HepG2 (cell line): ENCODE data around the gene HCFC1. TPM values are rescaled to one million over a fixed set of nuclear protein-coding genes. Genes with fewer than 3 reads are reported as not detected.

Source experiments
- ARID5B ChIP-seq: IDR thresholded peaks from 2 replicates; pipeline ENCODE4 v1.4.0; 2020; ENCODE audit warnings: mild to moderate bottlenecking, missing genetic modification reagents
- ELF3 ChIP-seq: IDR thresholded peaks from 2 replicates; pipeline ENCODE4 v1.6.1; 2016; ENCODE audit warnings: missing genetic modification reagents, missing compliant biosample characterization
- FOXC1 ChIP-seq: sonication (generic); formaldehyde crosslinking; IDR thresholded peaks from 2 replicates; pipeline ENCODE4 v1.8.0; 2022; ENCODE audit warnings: mild to moderate bottlenecking, missing genetic modification reagents, borderline replicate concordance
- FOXJ3 ChIP-seq: sonication (generic); formaldehyde crosslinking; IDR thresholded peaks from 2 replicates; pipeline ENCODE4 v1.4.0; 2020; ENCODE audit warnings: missing genetic modification reagents, mild to moderate bottlenecking, borderline replicate concordance
- FOXK2 ChIP-seq: fragments of 450-650 bp; IDR thresholded peaks from 2 replicates; pipeline ENCODE4 v1.6.1; 2016
- GPN1 ChIP-seq: sonication (generic); formaldehyde crosslinking; IDR thresholded peaks from 2 replicates; pipeline ENCODE4 v1.5.1; 2020; ENCODE audit warnings: missing genetic modification reagents, borderline replicate concordance
- HNRNPL ChIP-seq: fragments of 200-400 bp; formaldehyde crosslinking; IDR thresholded peaks from 2 replicates; pipeline ENCODE4 v1.6.1; 2017; ENCODE audit warnings: mild to moderate bottlenecking, low read depth, low read length
- JUNB ChIP-seq: sonication (generic); formaldehyde crosslinking; IDR thresholded peaks from 2 replicates; pipeline ENCODE4 v1.8.0; 2022; ENCODE audit warnings: missing genetic modification reagents, mild to moderate bottlenecking, borderline replicate concordance
- KLF12 ChIP-seq: sonication (generic); formaldehyde crosslinking; IDR thresholded peaks from 2 replicates; pipeline ENCODE4 v1.4.0; 2020; ENCODE audit warnings: missing genetic modification reagents, borderline replicate concordance
- MXI1 ChIP-seq: IDR thresholded peaks from 3 replicates; pipeline ENCODE4 v1.6.1; 2012; ENCODE audit warnings: low read depth, low read length, inconsistent platforms, borderline replicate concordance
- ONECUT2 ChIP-seq: sonication (generic); formaldehyde crosslinking; IDR thresholded peaks from 2 replicates; pipeline ENCODE4 v1.4.0; 2020; ENCODE audit warnings: missing genetic modification reagents
- RFX1 ChIP-seq: fragments of 450-650 bp; IDR thresholded peaks from 2 replicates; pipeline ENCODE4 v1.6.1; 2017
- RFXAP ChIP-seq: sonication (generic); formaldehyde crosslinking; IDR thresholded peaks from 2 replicates; pipeline ENCODE4 v1.4.0; 2020; ENCODE audit warnings: missing genetic modification reagents, borderline replicate concordance
- SNAI1 ChIP-seq: sonication (generic); formaldehyde crosslinking; IDR thresholded peaks from 2 replicates; pipeline ENCODE4 v1.5.0; 2020; ENCODE audit warnings: mild to moderate bottlenecking, missing genetic modification reagents, borderline replicate concordance
- TCF12 ChIP-seq, 2 experiments: fragments of 450-650 bp in 1 of 2; sonication (generic) in 1 of 2; formaldehyde crosslinking in 1 of 2; IDR thresholded peaks; 2 replicates each; pipeline versions ENCODE4 v1.6.1 to v1.8.0; 2017 to 2022; ENCODE audit warnings: antibody characterized with exemption in 1 of 2, mild to moderate bottlenecking in 1 of 2, missing genetic modification reagents in 1 of 2, moderate library complexity in 1 of 2
- TEAD2 ChIP-seq: sonication (generic); formaldehyde crosslinking; IDR thresholded peaks from 2 replicates; pipeline ENCODE4 v1.9.0; 2021; ENCODE audit warnings: missing genetic modification reagents
- ZBTB8A ChIP-seq: sonication (generic); formaldehyde crosslinking; IDR thresholded peaks from 2 replicates; pipeline ENCODE4 v1.4.0; 2020; ENCODE audit warnings: mild to moderate bottlenecking, low read depth, missing genetic modification reagents, borderline replicate concordance
- ZFP82 ChIP-seq: sonication (generic); formaldehyde crosslinking; IDR thresholded peaks from 2 replicates; pipeline ENCODE4 v1.5.1; 2020; ENCODE audit warnings: mild to moderate bottlenecking, missing genetic modification reagents, borderline replicate concordance
- ZFY ChIP-seq: sonication (generic); formaldehyde crosslinking; IDR thresholded peaks from 2 replicates; pipeline ENCODE4 v1.4.0; 2020; ENCODE audit warnings: missing genetic modification reagents
- ZNF430 ChIP-seq: sonication (generic); formaldehyde crosslinking; IDR thresholded peaks from 2 replicates; pipeline ENCODE4 v1.9.0; 2021; ENCODE audit warnings: mild to moderate bottlenecking, missing genetic modification reagents
- ZNF605 ChIP-seq: sonication (generic); formaldehyde crosslinking; IDR thresholded peaks from 2 replicates; pipeline ENCODE4 v1.8.0; 2022; ENCODE audit warnings: mild to moderate bottlenecking, missing genetic modification reagents
- ZNF678 ChIP-seq: sonication (generic); formaldehyde crosslinking; IDR thresholded peaks from 2 replicates; pipeline ENCODE4 v1.4.0; 2020; ENCODE audit warnings: mild to moderate bottlenecking, missing genetic modification reagents
- polyA plus RNA-seq, 8 experiments: library from polyadenylated mRNA; depleted of rRNA in 3 of 8; stranded (reverse) in 7 of 8; unstranded in 1 of 8; fragments of >200 nt; fragmentation: Illumina TruSeq in 4 of 8; extraction: Trizol in 4 of 8; gene quantifications; 2 replicates each; pipeline versions ENCODE4 v1.2.1 to v1.2.3, GENCODE V29; 2011 to 2016; ENCODE audit warnings: low read depth in 4 of 8, missing spikeins in 1 of 8, mixed read lengths in 1 of 8; ENCODE audit not compliant: insufficient read depth in 1 of 8
- total RNA-seq, 5 experiments: library from RNA; depleted of rRNA; stranded (reverse); fragments of >200 nt; fragmentation: Illumina TruSeq; extraction: Trizol; gene quantifications; 2 replicates each; pipeline ENCODE4 v1.2.3, GENCODE V29; 2016; ENCODE audit warnings: low read depth in 1 of 5
- TF ChIP-seq, protein P1 (sequence below): sonication (generic); formaldehyde crosslinking; IDR thresholded peaks from 2 replicates; pipeline ENCODE4 v1.4.0; 2020; ENCODE audit warnings: missing genetic modification reagents
- TF ChIP-seq, protein P2 (sequence below): sonication (generic); formaldehyde crosslinking; IDR thresholded peaks from 2 replicates; pipeline ENCODE4 v1.8.0; 2022; ENCODE audit warnings: mild to moderate bottlenecking, missing genetic modification reagents; ENCODE audit not compliant: insufficient replicate concordance

Gene HCFC1
- total and polyA plus RNA-seq, 2 of the 13 experiments (the other 11 are each of a cell fraction or from before 2014, with no cell fraction given), result 5.8 to 17.8 TPM

- TF ChIP-seq, protein P1, sequence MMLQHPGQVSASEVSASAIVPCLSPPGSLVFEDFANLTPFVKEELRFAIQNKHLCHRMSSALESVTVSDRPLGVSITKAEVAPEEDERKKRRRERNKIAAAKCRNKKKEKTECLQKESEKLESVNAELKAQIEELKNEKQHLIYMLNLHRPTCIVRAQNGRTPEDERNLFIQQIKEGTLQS (CRISPR knock-in tag), result no peak
- TF ChIP-seq RFXAP (CRISPR knock-in tag), result no peak
- TF ChIP-seq ZNF430 (CRISPR knock-in tag), result no peak
- no peak for TF ChIP-seq FOXC1 (CRISPR knock-in tag)
- no peak for TF ChIP-seq TCF12 (IDR thresholded peaks at IDR 0.05)
- TF ChIP-seq TCF12 (CRISPR knock-in tag; IDR thresholded peaks at IDR 0.05), result no peak
- no peak for TF ChIP-seq ZBTB8A
- TF ChIP-seq TEAD2 (CRISPR knock-in tag), result no peak
- no peak for TF ChIP-seq ONECUT2 (CRISPR knock-in tag)
- no peak for TF ChIP-seq ZNF605 (CRISPR knock-in tag)
- no peak for TF ChIP-seq KLF12
- TF ChIP-seq SNAI1 (CRISPR knock-in tag), result no peak
- TF ChIP-seq ZNF678, result no peak
- no peak for TF ChIP-seq FOXJ3 (CRISPR knock-in tag)
- no peak; the same call in 2 of the 3 replicates for TF ChIP-seq MXI1
- TF ChIP-seq, protein P2, sequence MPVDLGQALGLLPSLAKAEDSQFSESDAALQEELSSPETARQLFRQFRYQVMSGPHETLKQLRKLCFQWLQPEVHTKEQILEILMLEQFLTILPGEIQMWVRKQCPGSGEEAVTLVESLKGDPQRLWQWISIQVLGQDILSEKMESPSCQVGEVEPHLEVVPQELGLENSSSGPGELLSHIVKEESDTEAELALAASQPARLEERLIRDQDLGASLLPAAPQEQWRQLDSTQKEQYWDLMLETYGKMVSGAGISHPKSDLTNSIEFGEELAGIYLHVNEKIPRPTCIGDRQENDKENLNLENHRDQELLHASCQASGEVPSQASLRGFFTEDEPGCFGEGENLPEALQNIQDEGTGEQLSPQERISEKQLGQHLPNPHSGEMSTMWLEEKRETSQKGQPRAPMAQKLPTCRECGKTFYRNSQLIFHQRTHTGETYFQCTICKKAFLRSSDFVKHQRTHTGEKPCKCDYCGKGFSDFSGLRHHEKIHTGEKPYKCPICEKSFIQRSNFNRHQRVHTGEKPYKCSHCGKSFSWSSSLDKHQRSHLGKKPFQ (CRISPR knock-in tag), result no peak
- no peak for TF ChIP-seq ZFP82
- TF ChIP-seq ZFY (CRISPR knock-in tag), result peak; percentile 61
- TF ChIP-seq ELF3 (CRISPR knock-in tag), result 0 out of 2 replicates have a peak, but pooled peaks have one; percentile 13
- no peak for TF ChIP-seq RFX1
- no peak for TF ChIP-seq ARID5B (CRISPR knock-in tag)
- 0 out of 2 replicates have a peak, but pooled peaks have one; percentile 24 for TF ChIP-seq HNRNPL
- TF ChIP-seq JUNB (CRISPR knock-in tag), result no peak
- no peak for TF ChIP-seq FOXK2
- TF ChIP-seq GPN1 (CRISPR knock-in tag), result no peak
These were observed 48.3 kb upstream of the HCFC1 start, which contains the start of gene IRAK1 (continued) for GRCh38 chrX:154019633-154020528.
